IPS DF 4.7 (cell line): ENCODE data around the gene SERPINA4.
"Not testable (repeated sequence)": the region's sequence is repeated elsewhere in the genome, so short reads cannot be mapped to it uniquely, and the experiment has no call there.

Experiments used
- DNase-seq: peaks from one replicate; pipeline ENCODE4 v3.0.0-alpha.2; 2013; ENCODE audit warnings: low spot score; ENCODE audit errors: extremely low read depth

SERPINA4 gene

GRCh38 chr14:94592457-94592856 lies 31.2 kb downstream of the SERPINA4 start:
- no peak for DNase-seq

GRCh38 chr14:94593376-94593748 lies 32.1 kb downstream of the SERPINA4 start:
- no peak for DNase-seq

- no peak for DNase-seq
Observed at GRCh38 chr14:94593749-94594431, 32.6 kb downstream of the SERPINA4 start.

GRCh38 chr14:94594441-94594840 lies 33.2 kb downstream of the SERPINA4 start:
- no peak for DNase-seq

- no peak for DNase-seq
Observed at GRCh38 chr14:94595912-94596311, 34.7 kb downstream of the SERPINA4 start.

GRCh38 chr14:94596361-94596760 lies 35.1 kb downstream of the SERPINA4 start:
- DNase-seq: no peak

- no peak for DNase-seq
Observed at GRCh38 chr14:94597788-94598187, 36.5 kb downstream of the SERPINA4 start.

- DNase-seq: no peak
Observed at GRCh38 chr14:94598506-94598815, 37.2 kb downstream of the SERPINA4 start.

- no peak for DNase-seq
Observed at GRCh38 chr14:94598816-94599655, 37.8 kb downstream of the SERPINA4 start.

- DNase-seq: no peak
Observed at GRCh38 chr14:94599656-94600004, 38.4 kb downstream of the SERPINA4 start.

- DNase-seq: no peak
Observed at GRCh38 chr14:94600148-94600545, 38.9 kb downstream of the SERPINA4 start.

- DNase-seq: no peak
Observed at GRCh38 chr14:94601884-94602391, 40.7 kb downstream of the SERPINA4 start.

- DNase-seq: no peak
Observed at GRCh38 chr14:94602722-94603121, 41.5 kb downstream of the SERPINA4 start.

- DNase-seq: no peak
Observed at GRCh38 chr14:94605361-94605760, 44.1 kb downstream of the SERPINA4 start.

- not testable (repeated sequence) for DNase-seq
Observed at GRCh38 chr14:94608966-94609365, 47.7 kb downstream of the SERPINA4 start.

GRCh38 chr14:94611179-94611578 lies 49.9 kb downstream of the SERPINA4 start:
- no peak for DNase-seq

- no peak for DNase-seq
Observed at GRCh38 chr14:94612174-94612573, 50.9 kb downstream of the SERPINA4 start, which contains the start of gene SERPINA3. Gene SERPINA3, plus strand, starts transcription at chr14:94612391. Its CDS starts 2,051 bp downstream, at chr14:94614442.

GRCh38 chr14:94612580-94613554 lies 51.6 kb downstream of the SERPINA4 start:
- no peak for DNase-seq

GRCh38 chr14:94613720-94614644 lies 52.7 kb downstream of the SERPINA4 start:
- DNase-seq: no peak

- no peak for DNase-seq
Observed at GRCh38 chr14:94614802-94615201, 53.6 kb downstream of the SERPINA4 start.
